CD1c-positive myeloid dendritic cell (primary cell): Measurements from ENCODE around the gene BCL2.

Experiments
- DNase-seq: peaks from one replicate; pipeline ENCODE4 v3.0.0-alpha.2; 2016; ENCODE audit errors: extremely low spot score

BCL2 gene

GRCh38 chr18:63181706-63182309, 137.8 kb downstream of the BCL2 start:
- DNase-seq = no peak

- no peak for DNase-seq
Observed at GRCh38 chr18:63180971-63181376, 138.6 kb downstream of the BCL2 start.

DNA sequence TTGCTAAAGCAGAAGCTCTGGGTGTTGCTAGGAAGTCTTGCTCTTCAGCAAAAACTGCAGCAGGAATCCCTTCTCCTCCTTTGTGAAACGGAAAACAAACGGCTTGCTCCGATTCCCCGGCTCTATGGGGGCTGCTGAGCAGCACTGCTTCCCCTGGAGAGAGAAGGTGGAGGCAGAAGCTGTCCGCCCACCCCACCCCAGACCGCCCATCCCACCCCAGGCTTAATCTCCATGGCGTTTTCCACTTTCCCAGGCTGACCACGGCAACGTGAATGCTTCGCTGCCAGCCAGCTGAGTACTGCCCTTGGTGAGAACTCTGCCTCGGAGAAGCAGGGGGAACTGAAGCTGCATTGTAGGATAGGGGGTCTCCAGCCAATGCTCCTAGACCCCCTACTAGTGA, 139.2 kb downstream of the BCL2 start:
- DNase-seq = no peak

DNA sequence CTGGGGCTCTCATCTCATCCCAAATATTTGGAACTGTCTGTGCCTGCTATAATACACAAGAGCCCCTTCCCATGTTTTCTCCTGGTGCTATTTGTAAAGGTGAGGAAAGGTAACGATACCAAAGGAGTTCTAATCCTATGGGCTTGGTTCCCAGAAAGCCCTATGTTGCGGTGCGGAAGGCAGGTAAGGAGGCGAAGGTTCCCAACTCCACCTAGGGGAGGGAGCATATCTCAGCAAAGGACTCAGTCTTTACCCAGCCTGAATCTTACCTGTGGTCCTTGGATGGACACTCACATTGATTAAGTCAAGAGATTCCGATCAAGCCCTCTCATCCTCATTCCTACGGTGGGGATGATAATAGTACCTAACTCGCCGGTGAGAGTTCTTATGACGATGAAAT, 140.1 kb downstream of the BCL2 start:
- no peak for DNase-seq

DNA sequence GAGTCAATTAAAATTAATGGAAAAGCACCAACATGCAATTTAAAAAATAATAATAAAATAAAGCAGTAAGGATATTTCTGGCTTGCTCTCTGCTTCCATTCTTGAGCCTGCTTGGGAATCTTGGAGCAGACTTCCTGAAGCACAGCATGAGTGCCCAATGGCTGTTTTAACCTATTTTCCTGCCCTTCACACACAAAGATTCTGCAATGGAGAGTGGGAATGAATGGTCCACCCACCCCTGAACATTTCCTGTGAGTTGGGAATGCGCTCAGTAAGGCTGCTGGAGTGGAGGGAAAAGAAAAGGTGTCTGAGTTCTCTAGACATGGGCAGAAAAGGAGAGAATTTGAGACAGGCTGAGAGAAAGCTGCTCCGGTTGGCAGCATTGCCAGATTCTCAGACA, 140.6 kb downstream of the BCL2 start:
- DNase-seq = no peak

DNA sequence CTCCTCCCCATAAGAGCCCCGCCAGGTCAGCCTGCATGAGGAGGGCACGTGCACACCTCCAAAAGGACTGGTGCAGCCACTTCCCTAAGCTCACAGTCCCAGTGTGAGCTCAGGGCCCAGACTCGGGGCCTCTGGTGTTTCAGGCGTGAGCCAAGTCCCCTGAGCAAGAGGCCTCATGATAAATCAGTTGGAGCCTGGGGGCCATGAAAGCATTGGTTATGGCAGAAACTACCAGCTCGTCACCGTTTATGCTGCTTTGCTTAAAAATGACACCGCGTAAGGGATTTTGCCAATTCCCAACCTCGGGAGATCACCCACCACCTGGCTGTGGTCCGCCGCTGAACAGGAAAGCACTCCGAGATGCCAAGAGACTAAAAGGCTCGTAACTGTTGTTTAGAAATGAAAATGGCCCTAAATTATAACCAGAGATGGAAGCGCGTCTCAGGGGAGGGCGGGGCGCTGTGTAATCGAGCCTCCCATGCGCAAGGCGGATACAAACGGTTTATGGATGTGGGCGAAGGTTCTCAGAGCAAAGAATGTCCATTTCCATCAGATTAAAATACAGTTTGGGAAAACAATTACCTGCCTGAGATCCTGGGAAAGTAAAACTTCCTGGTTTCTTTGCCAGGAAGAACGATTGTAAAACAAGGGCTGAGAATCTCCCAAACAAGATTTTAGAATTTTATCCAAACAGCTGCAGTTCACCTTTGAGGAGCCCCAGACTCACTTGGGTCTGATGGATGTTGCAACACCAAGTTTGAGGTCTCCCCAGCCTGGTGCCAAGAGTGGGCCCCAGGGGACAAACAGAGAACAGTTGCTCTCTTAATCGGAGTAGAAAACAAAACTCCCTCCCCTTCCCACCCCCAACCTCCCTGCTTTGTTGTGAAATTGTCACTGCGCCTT, 141.4 kb downstream of the BCL2 start:
- DNase-seq = no peak

DNA sequence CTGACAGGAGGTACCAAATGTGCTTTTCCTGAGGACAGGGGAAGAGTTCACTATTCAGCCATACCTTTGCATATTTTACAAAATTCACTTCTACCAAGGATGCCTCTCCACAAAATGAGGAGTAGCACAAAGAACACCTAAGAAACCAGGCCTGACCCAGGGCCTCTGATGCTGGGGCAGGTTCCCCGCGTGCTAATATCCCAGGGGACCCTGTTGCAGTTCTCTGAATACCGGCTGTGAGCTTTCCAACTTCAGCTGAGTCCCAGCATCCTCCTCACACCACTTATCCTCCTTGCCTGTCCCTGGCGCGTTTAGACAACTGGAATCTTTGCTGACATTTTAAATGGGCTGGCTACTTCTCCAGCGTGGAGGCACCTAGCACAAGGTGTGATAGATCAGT, 142.3 kb downstream of the BCL2 start:
- no peak for DNase-seq

GRCh38 chr18:63175264-63175663, 144.3 kb downstream of the BCL2 start:
- no peak for DNase-seq

GRCh38 chr18:63173983-63174382, 145.6 kb downstream of the BCL2 start:
- DNase-seq = no peak

DNA sequence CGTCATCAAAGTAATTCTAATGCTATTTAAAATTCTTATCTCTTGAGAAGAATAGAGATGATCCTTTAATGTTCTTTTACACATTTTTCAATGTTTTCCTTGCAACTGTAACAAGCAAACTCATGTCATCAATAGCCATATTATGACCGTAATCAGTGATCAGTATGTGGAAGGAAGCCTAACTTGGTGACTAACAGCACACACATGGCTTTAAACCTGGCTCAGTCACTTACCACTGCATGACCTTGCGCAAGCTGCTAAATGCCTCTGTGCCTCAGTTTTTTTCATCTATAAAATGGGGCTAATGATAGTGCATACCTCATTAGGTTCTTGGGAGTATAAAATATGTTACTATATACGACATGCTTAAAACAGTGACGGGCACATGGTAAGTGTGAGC, 149.7 kb downstream of the BCL2 start:
- DNase-seq = no peak

DNA sequence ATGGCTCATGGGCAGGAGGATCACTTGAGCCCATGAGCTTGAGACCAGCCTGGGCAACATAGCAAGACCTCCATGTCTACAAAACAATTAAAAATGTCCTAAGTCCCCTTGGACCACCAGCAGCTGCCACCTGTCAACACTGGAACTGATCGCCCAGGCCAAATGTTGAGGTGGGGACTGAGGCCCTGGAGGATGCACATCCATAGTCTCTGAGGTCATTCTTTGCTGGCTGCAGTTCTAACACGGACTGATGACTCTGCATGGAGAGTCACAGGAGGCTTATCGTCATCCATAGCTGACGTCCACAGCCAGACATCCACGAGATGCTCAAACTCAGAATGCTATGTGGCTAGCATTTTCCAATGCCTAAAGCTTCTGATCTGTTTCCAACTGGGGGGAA, 151.3 kb downstream of the BCL2 start:
- DNase-seq = no peak

- no peak for DNase-seq
Observed at GRCh38 chr18:63166142-63166541, 153.4 kb downstream of the BCL2 start.

DNA sequence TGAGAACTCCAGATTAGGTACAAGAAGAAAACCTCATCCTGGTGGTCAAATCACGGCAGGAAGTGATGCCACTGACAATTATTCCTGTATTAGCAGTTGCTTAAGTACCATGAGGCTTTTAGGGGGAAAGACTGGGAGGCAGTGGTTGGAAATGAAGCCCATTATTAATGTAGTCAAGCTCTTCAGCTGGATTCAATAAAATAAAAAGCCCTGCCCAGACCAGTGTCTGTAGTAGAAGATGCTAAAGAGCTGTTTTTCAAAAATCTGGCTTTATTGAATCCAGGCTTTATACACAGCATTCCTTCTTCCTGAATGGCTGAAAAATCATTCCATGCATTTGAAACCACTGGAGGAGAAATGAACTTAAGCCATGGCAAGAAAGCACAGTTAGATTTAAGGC, 155.2 kb downstream of the BCL2 start:
- no peak for DNase-seq

GRCh38 chr18:63162271-63163014, 157.1 kb downstream of the BCL2 start:
- DNase-seq = peak; percentile 82

GRCh38 chr18:63161761-63162195, 157.8 kb downstream of the BCL2 start:
- peak; percentile 97 for DNase-seq

- DNase-seq = peak; percentile 43
Observed at GRCh38 chr18:63161032-63161760, 158.4 kb downstream of the BCL2 start.

GRCh38 chr18:63160172-63160995, 159.2 kb downstream of the BCL2 start:
- no peak for DNase-seq

DNA sequence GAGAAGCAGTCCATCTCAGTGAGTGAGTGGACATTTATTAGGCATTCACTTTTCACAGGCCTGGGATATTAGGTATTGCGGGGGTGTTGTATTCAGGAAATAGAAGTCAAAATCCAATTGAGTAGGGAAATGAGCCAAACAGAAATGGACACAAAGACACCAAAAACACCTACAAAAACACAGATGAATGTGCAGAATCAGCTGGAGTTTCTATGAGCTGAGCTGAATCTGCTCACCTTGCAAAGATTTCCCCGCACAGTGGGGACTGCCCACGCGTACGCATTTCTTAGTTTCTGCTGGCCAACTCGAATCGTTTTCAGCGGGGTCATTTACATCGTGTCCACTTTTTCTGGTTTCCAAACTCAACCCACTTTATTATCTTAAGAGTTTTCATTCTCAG, 160.0 kb downstream of the BCL2 start:
- DNase-seq = no peak

GRCh38 chr18:63158676-63159291, 160.8 kb downstream of the BCL2 start:
- peak; percentile 39 for DNase-seq

GRCh38 chr18:63158012-63158631, 161.4 kb downstream of the BCL2 start:
- no peak for DNase-seq
